22Rv1 (cell line): ENCODE measurements around the gene DHX34.

Experiments used
- CTCF ChIP-seq: fragments of 450-650 bp; IDR thresholded peaks from 2 replicates; pipeline ENCODE4 v1.5.1; 2017; ENCODE audit warnings: mild to moderate bottlenecking
- ZFX ChIP-seq: fragments of 450-650 bp; IDR thresholded peaks from 2 replicates; pipeline ENCODE4 v1.6.1; 2017; ENCODE audit warnings: antibody characterized with exemption, borderline replicate concordance

- TF ChIP-seq CTCF (peak; percentile 92), ZFX (no peak)
Measured at GRCh38 chr19:47391510-47392223, 42.6 kb downstream of the DHX34 start.
